CD14-positive monocyte (primary cell): Measurements from ENCODE around the gene PDZK1IP1. TPM values are rescaled to one million over a fixed set of nuclear protein-coding genes. Genes with fewer than 3 reads are reported as not detected.
A peak's percentile ranks its signal among the peaks of the same experiment; 100 is the strongest.

ENCODE experiments used
- DNase-seq, 3 donors: peaks; one replicate each; pipeline ENCODE4 v3.0.0-alpha.2; 2011 to 2022
- H2AFZ ChIP-seq: 2 replicates; pipeline ENCODE4 v1.6.0; 2012; ENCODE audit warnings: mild to moderate bottlenecking, low read depth, low read length, inconsistent platforms; ENCODE audit not compliant: insufficient read depth, poor library complexity, severe bottlenecking
- H3K27ac ChIP-seq, 2 donors: 1 replicate in 1 of 2; 2 replicates in 1 of 2; pipeline ENCODE4 v1.5.1; 2012 to 2013; ENCODE audit warnings: low read length in 2 of 2, control low read depth in 1 of 2, inconsistent platforms in 1 of 2, low read depth in 1 of 2, mild to moderate bottlenecking in 1 of 2
- H3K27me3 ChIP-seq, 2 donors: one replicate each; pipeline versions ENCODE4 v1.6.0 to v1.6.1; 2011 to 2013; ENCODE audit warnings: low read length in 2 of 2; ENCODE audit not compliant: control insufficient read depth in 2 of 2, insufficient read depth in 2 of 2
- H3K36me3 ChIP-seq, 2 donors: replicated peaks in 1 of 2; 1 replicate in 1 of 2; 2 replicates in 1 of 2; pipeline versions ENCODE4 v1.5.1 to v1.6.1; 2012 to 2013; ENCODE audit warnings: low read length in 2 of 2, control low read depth in 1 of 2, inconsistent platforms in 1 of 2, mild to moderate bottlenecking in 1 of 2; ENCODE audit not compliant: insufficient read depth in 2 of 2, control insufficient read depth in 1 of 2
- H3K4me1 ChIP-seq, 2 donors: 1 replicate in 1 of 2; 2 replicates in 1 of 2; pipeline versions ENCODE4 v1.5.1 to v1.6.1; 2012 to 2013; ENCODE audit warnings: low read length in 2 of 2, control low read depth in 1 of 2, inconsistent platforms in 1 of 2, mild to moderate bottlenecking in 1 of 2, moderate library complexity in 1 of 2; ENCODE audit not compliant: insufficient read depth in 2 of 2, control insufficient read depth in 1 of 2
- H3K4me2 ChIP-seq: replicated peaks from 2 replicates; pipeline ENCODE3; 2012; ENCODE audit warnings: low read length, moderate library complexity, mild to moderate bottlenecking; ENCODE audit not compliant: poor library complexity, severe bottlenecking; ENCODE audit errors: extremely low read depth
- H3K4me3 ChIP-seq, 3 experiments: fragments of 200-600 bp in 1 of 3; sonication (generic) in 1 of 3; replicated peaks in 1 of 3; 1 replicate in 2 of 3; 2 replicates in 1 of 3; pipeline ENCODE4 v1.5.1; 2011 to 2013; ENCODE audit warnings: low read length in 3 of 3, mild to moderate bottlenecking in 3 of 3, control low read depth in 2 of 3, low read depth in 2 of 3, inconsistent platforms in 1 of 3, moderate library complexity in 1 of 3
- H3K79me2 ChIP-seq: 2 replicates; pipeline ENCODE4 v1.6.0; 2012; ENCODE audit warnings: mild to moderate bottlenecking, control low read depth, inconsistent platforms, low read length, moderate library complexity; ENCODE audit not compliant: insufficient read depth
- H3K9ac ChIP-seq: 2 replicates; pipeline ENCODE4 v1.6.0; 2017; ENCODE audit warnings: low read length, mild to moderate bottlenecking; ENCODE audit not compliant: insufficient read depth, poor library complexity, severe bottlenecking
- H3K9me3 ChIP-seq, 2 donors: replicated peaks in 1 of 2; 1 replicate in 1 of 2; 2 replicates in 1 of 2; pipeline versions ENCODE4 v1.5.1 to v1.6.1; 2012 to 2013; ENCODE audit warnings: low read length in 2 of 2, control low read depth in 1 of 2; ENCODE audit not compliant: control insufficient read depth in 1 of 2, insufficient read depth in 1 of 2
- H4K20me1 ChIP-seq: 2 replicates; pipeline ENCODE4 v1.6.0; 2012; ENCODE audit warnings: mild to moderate bottlenecking, low read length, control low read depth, moderate library complexity; ENCODE audit not compliant: insufficient read depth
- H3K27ac Mint-ChIP-seq, 7 donors: one replicate each; pipeline ENCODE4 v1.8.0; 2020; ENCODE audit warnings: mild to moderate bottlenecking in 7 of 7, mixed read lengths in 7 of 7, moderate library complexity in 6 of 7, inconsistent platforms in 2 of 7
- H3K27me3 Mint-ChIP-seq, 3 donors: one replicate each; pipeline ENCODE4 v1.8.0; 2021 to 2022; ENCODE audit warnings: low read depth in 3 of 3, mild to moderate bottlenecking in 3 of 3, mixed read lengths in 3 of 3, moderate library complexity in 3 of 3, inconsistent platforms in 1 of 3
- H3K36me3 Mint-ChIP-seq, 2 donors: one replicate each; pipeline ENCODE4 v1.8.0; 2020; ENCODE audit warnings: mixed read lengths in 2 of 2, inconsistent platforms in 1 of 2, mild to moderate bottlenecking in 1 of 2
- H3K4me1 Mint-ChIP-seq: one replicate; pipeline ENCODE4 v1.8.0; 2020; ENCODE audit warnings: mild to moderate bottlenecking, mixed read lengths
- H3K4me3 Mint-ChIP-seq, 2 donors: one replicate each; pipeline ENCODE4 v1.8.0; 2020; ENCODE audit warnings: mild to moderate bottlenecking in 2 of 2, mixed read lengths in 2 of 2, moderate library complexity in 1 of 2
- H3K9me3 Mint-ChIP-seq, 7 donors: one replicate each; pipeline ENCODE4 v1.8.0; 2020 to 2022; ENCODE audit warnings: mixed read lengths in 7 of 7, mild to moderate bottlenecking in 6 of 7, moderate library complexity in 6 of 7, inconsistent platforms in 2 of 7
- CTCF ChIP-seq: fragments of 200-600 bp; IDR thresholded peaks from one replicate; pipeline ENCODE4 v1.8.0; 2022; ENCODE audit warnings: antibody characterized with exemption, mild to moderate bottlenecking
- WGBS: methylation state at CpG from one replicate; pipeline ENCODE4 v1.1.5; 2013; ENCODE audit warnings: missing lambda C conversion rate; ENCODE audit not compliant: insufficient coverage; 5-methylcytosine and 5-hydroxymethylcytosine counted together
- intact Hi-C, 2 donors: fragments of 100-400 bp; cut with micrococcal nuclease; formaldehyde crosslinking; loops; one replicate each; pipeline versions ENCODE4 v1.15.0 to v1.15.1; 2023
- polyA plus RNA-seq, 3 donors: library from polyadenylated mRNA; depleted of rRNA in 1 of 3; unstranded in 2 of 3; stranded (reverse) in 1 of 3; fragments of 300-500 nt in 2 of 3; fragments of >200 nt in 1 of 3; fragmentation: Illumina TruSeq in 2 of 3; gene quantifications; 1 replicate in 2 of 3; 2 replicates in 1 of 3; pipeline ENCODE4 v1.2.3, GENCODE V29; 2012 to 2021

PDZK1IP1 gene
- polyA plus RNA-seq, 3 donors: 1.4 TPM; not detected in 2

- Mint-ChIP-seq H3K27ac (no peak overlapping the region), H3K27me3 (peaks cover 11 to 29% (median 19%) of the 10 kb centered on the region in 3 donors), H3K36me3 (no peaks in the 10 kb centered on the region), H3K4me1 (peaks cover 10% of the 10 kb centered on the region), H3K4me3 (peak overlapping the region in 1 of 2 donors; percentile 22), H3K9me3 (peaks cover 0 to 2% (median 0%) of the 10 kb centered on the region in 7 donors)
- H3K36me3 ChIP-seq: no peaks in the 10 kb centered on the region
- H3K9me3 ChIP-seq: no peaks in the 10 kb centered on the region
- no peaks in the 10 kb centered on the region for H3K79me2 ChIP-seq
- H3K4me3 ChIP-seq: no peak overlapping the region
- H2AFZ ChIP-seq: no peak overlapping the region
- peaks cover 7 to 12% of the 10 kb centered on the region in 2 donors for H3K4me1 ChIP-seq
- 68% methylated on average over 2 of the region's 3 CpGs for WGBS
- TF ChIP-seq CTCF: no peak
- DNase-seq: no peak
- H3K27ac ChIP-seq: no peak overlapping the region
- intact Hi-C loops: no loop called here
- no peaks in the 10 kb centered on the region for H4K20me1 ChIP-seq
- no peak overlapping the region for H3K9ac ChIP-seq
- no peak overlapping the region for H3K4me2 ChIP-seq
- peaks cover 0 to 13% of the 10 kb centered on the region in 2 donors for H3K27me3 ChIP-seq
Measured at GRCh38 chr1:47180603-47181094, 9.2 kb downstream of the PDZK1IP1 start.

- Mint-ChIP-seq H3K4me3 (peak overlapping the region in 1 of 2 donors; percentile 22), H3K27ac (no peak overlapping the region), H3K36me3 (no peaks in the 10 kb centered on the region), H3K27me3 (peaks cover 11 to 29% (median 19%) of the 10 kb centered on the region in 3 donors), H3K4me1 (peaks cover 12% of the 10 kb centered on the region), H3K9me3 (peaks cover 0 to 2% (median 0%) of the 10 kb centered on the region in 7 donors)
- intact Hi-C loops: no loop called here
- H3K4me2 ChIP-seq: peak overlapping the region; percentile 83
- H3K27ac ChIP-seq: no peak overlapping the region
- WGBS: 100% methylated on average over 1 of the region's 3 CpGs
- no peak for DNase-seq
- H3K36me3 ChIP-seq: no peaks in the 10 kb centered on the region
- H3K27me3 ChIP-seq: peaks cover 0 to 13% of the 10 kb centered on the region in 2 donors
- H3K4me3 ChIP-seq: no peak overlapping the region
- TF ChIP-seq CTCF: no peak
- no peak overlapping the region for H3K9ac ChIP-seq
- H3K79me2 ChIP-seq: no peaks in the 10 kb centered on the region
- no peaks in the 10 kb centered on the region for H4K20me1 ChIP-seq
- H3K9me3 ChIP-seq: no peaks in the 10 kb centered on the region
- no peak overlapping the region for H2AFZ ChIP-seq
- H3K4me1 ChIP-seq: peaks cover 7 to 12% of the 10 kb centered on the region in 2 donors
Measured at GRCh38 chr1:47179988-47180563, 9.8 kb downstream of the PDZK1IP1 start.
